Measurements from ENCODE around the gene SLC1A5.

DNA sequence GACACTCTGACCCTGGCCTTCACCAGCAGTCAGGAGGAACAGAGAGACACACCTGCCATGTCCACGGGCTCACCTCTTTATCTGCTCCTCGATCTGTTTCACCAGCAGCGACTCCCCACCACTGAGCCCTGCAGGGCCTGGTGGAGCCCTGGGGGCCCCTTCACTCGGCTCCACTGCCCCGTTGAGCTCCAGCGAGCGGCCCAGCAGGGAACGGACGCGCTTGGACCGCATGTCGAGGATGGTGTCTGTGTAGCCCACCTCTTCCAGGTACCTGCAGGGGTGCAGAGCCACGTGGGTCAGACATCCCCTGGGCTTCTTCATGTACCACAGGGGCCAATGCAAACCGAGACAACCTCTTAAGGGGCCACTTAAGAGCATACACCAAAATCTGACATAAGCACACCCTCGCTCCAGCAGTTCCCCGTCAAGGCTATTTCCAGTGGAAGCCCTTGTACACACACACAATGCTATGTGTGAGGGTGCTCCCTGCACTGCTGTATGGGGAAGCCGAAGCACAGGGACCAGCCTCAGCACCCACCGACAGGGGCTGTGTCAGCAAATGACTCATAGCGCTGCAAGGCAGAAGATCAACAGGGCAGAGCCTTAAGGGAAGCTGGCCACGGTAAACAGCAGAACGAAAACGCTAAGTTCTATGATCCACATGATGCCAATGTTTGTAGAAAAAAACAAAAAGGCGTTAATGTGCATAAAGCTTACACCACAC lies 55.3 kb downstream of the SLC1A5 start:
- TF ChIP-seq, protein P1, sequence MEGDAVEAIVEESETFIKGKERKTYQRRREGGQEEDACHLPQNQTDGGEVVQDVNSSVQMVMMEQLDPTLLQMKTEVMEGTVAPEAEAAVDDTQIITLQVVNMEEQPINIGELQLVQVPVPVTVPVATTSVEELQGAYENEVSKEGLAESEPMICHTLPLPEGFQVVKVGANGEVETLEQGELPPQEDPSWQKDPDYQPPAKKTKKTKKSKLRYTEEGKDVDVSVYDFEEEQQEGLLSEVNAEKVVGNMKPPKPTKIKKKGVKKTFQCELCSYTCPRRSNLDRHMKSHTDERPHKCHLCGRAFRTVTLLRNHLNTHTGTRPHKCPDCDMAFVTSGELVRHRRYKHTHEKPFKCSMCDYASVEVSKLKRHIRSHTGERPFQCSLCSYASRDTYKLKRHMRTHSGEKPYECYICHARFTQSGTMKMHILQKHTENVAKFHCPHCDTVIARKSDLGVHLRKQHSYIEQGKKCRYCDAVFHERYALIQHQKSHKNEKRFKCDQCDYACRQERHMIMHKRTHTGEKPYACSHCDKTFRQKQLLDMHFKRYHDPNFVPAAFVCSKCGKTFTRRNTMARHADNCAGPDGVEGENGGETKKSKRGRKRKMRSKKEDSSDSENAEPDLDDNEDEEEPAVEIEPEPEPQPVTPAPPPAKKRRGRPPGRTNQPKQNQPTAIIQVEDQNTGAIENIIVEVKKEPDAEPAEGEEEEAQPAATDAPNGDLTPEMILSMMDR (conservative IDR thresholded peaks at IDR 0.05): no peak
- TF ChIP-seq ZFX (IDR thresholded peaks at IDR 0.05): no peak
